Adrenal gland (tissue), 5 donors: ENCODE measurements around the gene DNM1.

Experiments
- POLR2A ChIP-seq, 2 donors: fragments of 450-650 bp; IDR thresholded peaks; one replicate each; pipeline ENCODE4 v1.6.1; 2017; ENCODE audit warnings: antibody characterized with exemption in 2 of 2, mild to moderate bottlenecking in 2 of 2, moderate library complexity in 1 of 2
- TF ChIP-seq, protein P1 (sequence below), 6 experiments: fragments of 450-650 bp in 4 of 6; fragments of 200-600 bp in 2 of 6; sonication (generic) in 1 of 6; IDR thresholded peaks; 1 replicate in 5 of 6; 2 replicates in 1 of 6; pipeline versions ENCODE4 v1.5.1 to v1.8.0; 2016 to 2021; ENCODE audit warnings: antibody characterized with exemption in 6 of 6, mild to moderate bottlenecking in 2 of 6, moderate library complexity in 1 of 6
- donor health status: DM: no; HTN: no; CAD: no.

DNA sequence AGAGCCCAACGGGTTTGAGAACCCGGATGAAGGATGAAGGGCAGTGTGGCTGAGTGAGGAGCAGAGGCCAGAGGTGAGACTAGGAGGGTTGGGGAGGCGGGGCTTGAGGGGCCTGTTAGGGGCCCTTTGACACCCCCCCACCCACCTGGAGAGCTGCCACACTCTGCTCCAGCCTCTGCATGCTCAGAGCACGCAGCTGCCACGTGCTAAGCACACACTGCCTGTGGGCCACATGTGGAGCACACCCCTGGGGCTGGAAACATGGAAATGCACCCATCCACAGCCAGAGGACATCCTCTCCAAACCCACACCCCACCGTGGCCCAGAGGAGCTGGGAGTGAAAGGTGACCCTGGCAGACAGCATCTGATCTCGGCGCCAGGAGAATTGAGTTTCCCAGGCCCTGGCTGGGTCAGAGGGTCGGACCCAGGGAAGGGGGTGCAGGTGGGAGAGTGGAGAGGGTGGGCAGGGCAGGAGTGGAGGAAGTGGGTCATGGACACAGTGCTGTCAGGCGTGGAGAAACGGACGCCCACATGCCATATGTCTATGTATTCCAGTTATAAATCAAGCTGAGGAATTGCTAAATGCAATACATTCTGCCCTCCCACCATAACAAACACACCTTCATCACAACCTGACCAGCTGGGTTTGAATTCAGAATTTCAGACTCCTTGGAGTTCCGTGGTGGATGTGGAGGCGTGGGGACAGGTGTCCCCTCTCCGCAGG, 5.9 kb downstream of the DNM1 start:
- TF ChIP-seq, protein P1, sequence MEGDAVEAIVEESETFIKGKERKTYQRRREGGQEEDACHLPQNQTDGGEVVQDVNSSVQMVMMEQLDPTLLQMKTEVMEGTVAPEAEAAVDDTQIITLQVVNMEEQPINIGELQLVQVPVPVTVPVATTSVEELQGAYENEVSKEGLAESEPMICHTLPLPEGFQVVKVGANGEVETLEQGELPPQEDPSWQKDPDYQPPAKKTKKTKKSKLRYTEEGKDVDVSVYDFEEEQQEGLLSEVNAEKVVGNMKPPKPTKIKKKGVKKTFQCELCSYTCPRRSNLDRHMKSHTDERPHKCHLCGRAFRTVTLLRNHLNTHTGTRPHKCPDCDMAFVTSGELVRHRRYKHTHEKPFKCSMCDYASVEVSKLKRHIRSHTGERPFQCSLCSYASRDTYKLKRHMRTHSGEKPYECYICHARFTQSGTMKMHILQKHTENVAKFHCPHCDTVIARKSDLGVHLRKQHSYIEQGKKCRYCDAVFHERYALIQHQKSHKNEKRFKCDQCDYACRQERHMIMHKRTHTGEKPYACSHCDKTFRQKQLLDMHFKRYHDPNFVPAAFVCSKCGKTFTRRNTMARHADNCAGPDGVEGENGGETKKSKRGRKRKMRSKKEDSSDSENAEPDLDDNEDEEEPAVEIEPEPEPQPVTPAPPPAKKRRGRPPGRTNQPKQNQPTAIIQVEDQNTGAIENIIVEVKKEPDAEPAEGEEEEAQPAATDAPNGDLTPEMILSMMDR (IDR thresholded peaks at IDR 0.05): no peak
- TF ChIP-seq POLR2A (IDR thresholded peaks at IDR 0.05): no peak
